GM12865 (cell line): ENCODE data around the gene CENPV.
"Not testable (repeated sequence)": the region's sequence is repeated elsewhere in the genome, so short reads cannot be mapped to it uniquely, and the experiment has no call there.

Experiments used
- DNase-seq: peaks from one replicate; pipeline ENCODE4 v3.0.0; 2010; ENCODE audit warnings: low read depth
- H3K4me3 ChIP-seq: 2 replicates; pipeline ENCODE4 v1.5.1; 2011; ENCODE audit warnings: mild to moderate bottlenecking, low read depth, low read length, control low read depth
- TF ChIP-seq, protein P1 (sequence below): IDR thresholded peaks from 2 replicates; pipeline ENCODE4 v1.5.1; 2011; ENCODE audit warnings: low read length, control low read depth, low read depth, inconsistent platforms; ENCODE audit not compliant: insufficient read depth; ENCODE audit errors: missing control alignments

The CENPV gene

DNA sequence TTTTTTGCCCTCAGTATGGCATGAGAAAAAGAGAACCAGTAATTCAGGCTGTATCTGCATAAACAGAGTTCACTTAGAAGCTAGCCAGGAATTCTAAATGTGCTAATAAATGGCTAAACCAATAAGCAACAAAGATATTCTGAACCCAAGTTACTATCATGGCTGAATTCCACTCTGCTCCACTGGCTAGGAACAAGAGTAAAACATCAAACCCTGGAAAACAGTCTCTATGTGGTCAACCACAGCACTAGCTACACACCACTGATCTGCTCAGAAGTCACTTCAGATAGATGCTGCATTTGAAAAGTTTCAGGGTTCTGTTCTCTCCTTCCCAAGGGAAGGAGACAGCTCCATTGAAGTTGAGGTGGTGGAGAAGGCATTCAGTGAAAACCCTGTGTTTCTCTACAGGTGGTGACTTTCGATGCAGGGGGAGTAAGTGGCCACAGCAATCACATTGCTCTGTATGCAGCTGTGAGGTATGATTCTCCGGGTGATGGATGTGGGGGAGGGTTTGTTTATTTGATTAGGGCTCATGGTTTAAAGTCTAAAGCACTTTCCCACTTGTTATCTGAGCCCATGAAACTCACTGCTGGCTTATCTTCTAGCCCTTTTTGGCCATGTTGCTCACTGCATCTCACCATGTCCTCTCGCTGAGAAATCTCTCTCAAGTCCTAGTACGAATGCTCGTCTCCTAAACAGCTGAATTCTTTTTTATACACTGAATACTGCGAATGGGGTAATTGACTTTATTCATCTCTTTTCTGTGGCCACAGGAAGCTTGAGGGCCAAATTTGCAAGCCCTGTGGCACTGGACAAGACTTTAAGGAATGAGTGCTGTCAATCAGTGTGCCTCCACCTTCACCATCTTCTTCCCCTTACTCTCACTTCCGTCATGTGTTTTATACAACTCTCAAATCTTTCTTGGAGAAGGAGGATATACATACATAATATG, 39.9 kb downstream of the CENPV start:
- DNase-seq = no peak
- H3K4me3 ChIP-seq = no peak overlapping the region
- TF ChIP-seq, protein P1, sequence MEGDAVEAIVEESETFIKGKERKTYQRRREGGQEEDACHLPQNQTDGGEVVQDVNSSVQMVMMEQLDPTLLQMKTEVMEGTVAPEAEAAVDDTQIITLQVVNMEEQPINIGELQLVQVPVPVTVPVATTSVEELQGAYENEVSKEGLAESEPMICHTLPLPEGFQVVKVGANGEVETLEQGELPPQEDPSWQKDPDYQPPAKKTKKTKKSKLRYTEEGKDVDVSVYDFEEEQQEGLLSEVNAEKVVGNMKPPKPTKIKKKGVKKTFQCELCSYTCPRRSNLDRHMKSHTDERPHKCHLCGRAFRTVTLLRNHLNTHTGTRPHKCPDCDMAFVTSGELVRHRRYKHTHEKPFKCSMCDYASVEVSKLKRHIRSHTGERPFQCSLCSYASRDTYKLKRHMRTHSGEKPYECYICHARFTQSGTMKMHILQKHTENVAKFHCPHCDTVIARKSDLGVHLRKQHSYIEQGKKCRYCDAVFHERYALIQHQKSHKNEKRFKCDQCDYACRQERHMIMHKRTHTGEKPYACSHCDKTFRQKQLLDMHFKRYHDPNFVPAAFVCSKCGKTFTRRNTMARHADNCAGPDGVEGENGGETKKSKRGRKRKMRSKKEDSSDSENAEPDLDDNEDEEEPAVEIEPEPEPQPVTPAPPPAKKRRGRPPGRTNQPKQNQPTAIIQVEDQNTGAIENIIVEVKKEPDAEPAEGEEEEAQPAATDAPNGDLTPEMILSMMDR = no peak

DNA sequence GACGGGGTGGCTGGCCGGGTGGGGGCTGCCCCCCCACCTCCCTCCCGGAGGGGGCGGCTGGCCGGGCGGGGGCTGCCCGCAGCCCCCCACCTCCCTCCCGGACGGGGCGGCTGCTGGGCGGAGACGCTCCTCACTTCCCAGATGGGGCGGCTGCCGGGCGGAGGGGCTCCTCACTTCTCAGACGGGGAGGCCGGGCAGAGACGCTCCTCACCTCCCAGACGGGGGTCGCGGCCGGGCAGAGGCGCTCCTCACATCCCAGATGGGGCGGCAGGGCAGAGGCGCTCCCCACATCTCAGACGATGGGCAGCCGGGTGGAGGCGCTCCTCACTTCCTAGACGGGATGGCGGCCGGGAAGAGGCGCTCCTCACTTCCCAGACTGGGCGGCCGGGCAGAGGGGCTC, 41.2 kb downstream of the CENPV start:
- H3K4me3 ChIP-seq, DNase-seq: not testable (repeated sequence)

DNA sequence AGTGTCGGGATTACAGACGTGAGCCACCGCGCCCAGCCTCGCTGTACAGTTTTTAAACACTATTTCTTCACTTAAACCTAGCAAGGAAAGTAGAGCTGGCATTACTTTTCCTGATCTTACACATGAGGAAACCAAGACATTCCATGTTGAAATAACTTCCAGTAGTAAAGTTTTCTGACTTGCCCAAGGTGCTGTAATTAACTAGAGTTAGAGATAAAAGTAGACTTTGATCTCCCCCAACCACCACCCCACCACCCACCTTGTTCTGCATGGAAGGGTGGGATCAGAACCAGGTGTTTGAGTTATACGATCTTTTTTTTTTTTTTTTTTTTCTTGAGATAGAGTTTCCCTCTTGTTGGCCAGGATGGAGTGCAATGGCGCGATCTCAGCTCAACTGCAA, 47.1 kb downstream of the CENPV start:
- H3K4me3 ChIP-seq = no peak overlapping the region
- no peak for DNase-seq
- TF ChIP-seq, protein P1 = no peak

- TF ChIP-seq, protein P1 = peak; percentile 56
- DNase-seq = peak; percentile 40
- no peak overlapping the region for H3K4me3 ChIP-seq
Observed at GRCh38 chr17:16304830-16305229, 48.4 kb downstream of the CENPV start.

DNA sequence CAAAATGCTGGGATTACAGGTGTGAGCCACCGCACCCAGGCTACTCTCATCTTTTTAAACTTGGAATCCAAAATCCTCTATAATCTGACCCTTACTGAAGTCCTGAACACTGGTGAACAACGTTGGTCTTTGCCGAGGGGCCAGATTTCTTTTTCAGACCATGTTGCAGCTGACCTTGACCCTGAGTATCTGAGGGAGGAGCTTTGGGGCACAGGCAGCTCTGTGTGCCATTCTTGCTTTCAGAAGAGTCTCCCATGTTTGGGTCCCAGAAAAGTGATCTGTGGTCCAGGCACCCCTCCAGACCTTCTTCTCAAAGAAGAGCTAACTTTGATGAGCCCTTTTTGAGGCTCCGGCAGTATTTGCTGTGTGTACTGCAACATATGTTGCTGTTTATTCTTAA, 50.4 kb downstream of the CENPV start:
- no peak overlapping the region for H3K4me3 ChIP-seq
- TF ChIP-seq, protein P1 = no peak
- DNase-seq = no peak

DNA sequence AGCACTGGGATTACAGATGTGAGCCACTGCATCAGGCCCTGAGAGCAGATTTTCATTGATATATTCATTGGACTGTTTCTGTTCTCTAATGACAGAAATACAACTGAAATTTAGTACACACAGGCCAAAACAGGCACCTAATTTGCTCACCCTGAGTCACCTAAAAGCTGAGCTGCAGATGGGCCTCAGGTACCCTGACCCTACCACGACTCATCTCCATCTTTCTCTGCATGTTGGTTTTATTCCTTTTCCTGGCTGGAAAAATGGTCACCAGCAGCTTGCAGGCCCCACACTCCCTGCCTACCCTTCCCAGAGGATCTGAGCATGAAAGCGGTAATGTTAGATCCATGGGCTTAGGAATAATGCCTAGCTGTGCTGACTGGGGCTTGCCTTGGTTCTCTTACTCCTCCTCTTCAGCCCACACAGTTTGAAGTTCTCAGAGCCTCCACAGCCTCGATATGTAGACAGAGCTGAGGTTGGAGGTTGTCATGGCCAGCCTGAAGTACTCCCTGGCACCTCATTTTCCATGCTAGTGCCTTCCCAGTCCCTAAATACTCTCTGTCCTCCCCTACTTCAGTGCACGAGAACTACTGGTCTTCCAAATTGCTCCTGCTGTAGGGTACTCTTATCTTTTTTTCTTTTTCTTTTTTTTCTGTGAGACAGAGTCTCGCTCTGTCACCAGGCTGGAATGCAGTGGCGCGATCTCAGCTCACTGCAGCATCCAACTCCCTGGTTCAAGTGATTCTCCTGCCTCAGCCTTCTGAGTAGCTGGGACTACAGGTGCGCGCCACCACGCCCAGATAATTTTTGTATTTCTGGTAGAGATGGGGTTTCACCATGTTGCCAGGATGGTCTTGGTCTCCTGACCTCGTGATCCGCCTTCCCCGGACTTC, 51.1 kb downstream of the CENPV start:
- TF ChIP-seq, protein P1 = no peak
- no peak for DNase-seq
- H3K4me3 ChIP-seq = no peak overlapping the region

- TF ChIP-seq, protein P1 = no peak
- DNase-seq = no peak
- no peak overlapping the region for H3K4me3 ChIP-seq
Observed at GRCh38 chr17:16300554-16300953, 52.7 kb downstream of the CENPV start.
